Measurements from ENCODE around the gene ANKRD31.

Gene ANKRD31

GRCh38 chr5:75200776-75201175, 35.9 kb downstream of the ANKRD31 start:
- Histone ChIP-seq H3K27ac (no peak overlapping the region), H3K9me3 (ENCODE audit: severe bottlenecking) (no peaks in the 10 kb centered on the region), H3K27me3 (ENCODE audit: insufficient read depth, low read depth, severe bottlenecking) (no peaks in the 10 kb centered on the region), H3K4me3 (ENCODE audit: low read depth, low read length) (no peak overlapping the region), H3K36me3 (no peaks in the 10 kb centered on the region)
- TF ChIP-seq CTCF (IDR thresholded peaks at IDR 0.05; ENCODE audit: low read depth, low read length): no peak
- DNase-seq: no peak

- TF ChIP-seq CTCF (IDR thresholded peaks at IDR 0.05; ENCODE audit: low read depth, low read length): no peak
- no peaks in the 10 kb centered on the region for H3K27me3 ChIP-seq (ENCODE audit: insufficient read depth, low read depth, severe bottlenecking)
- no peaks in the 10 kb centered on the region for H3K36me3 ChIP-seq
- H3K9me3 ChIP-seq (ENCODE audit: severe bottlenecking): no peaks in the 10 kb centered on the region
- H3K4me3 ChIP-seq (ENCODE audit: low read depth, low read length): no peak overlapping the region
- H3K27ac ChIP-seq: no peak overlapping the region
- DNase-seq: no peak
These were observed 36.7 kb downstream of the ANKRD31 start for GRCh38 chr5:75199946-75200345.

GRCh38 chr5:75199071-75199470, 37.6 kb downstream of the ANKRD31 start:
- no peaks in the 10 kb centered on the region for H3K9me3 ChIP-seq (ENCODE audit: severe bottlenecking)
- TF ChIP-seq CTCF (IDR thresholded peaks at IDR 0.05; ENCODE audit: low read depth, low read length): no peak
- H3K36me3 ChIP-seq: no peaks in the 10 kb centered on the region
- no peak overlapping the region for H3K27ac ChIP-seq
- no peaks in the 10 kb centered on the region for H3K27me3 ChIP-seq (ENCODE audit: insufficient read depth, low read depth, severe bottlenecking)
- DNase-seq: no peak
- no peak overlapping the region for H3K4me3 ChIP-seq (ENCODE audit: low read depth, low read length)

- no peaks in the 10 kb centered on the region for H3K27me3 ChIP-seq (ENCODE audit: insufficient read depth, low read depth, severe bottlenecking)
- no peak for DNase-seq
- H3K9me3 ChIP-seq (ENCODE audit: severe bottlenecking): no peaks in the 10 kb centered on the region
- H3K27ac ChIP-seq: no peak overlapping the region
- no peak for TF ChIP-seq CTCF (IDR thresholded peaks at IDR 0.05; ENCODE audit: low read depth, low read length)
- H3K4me3 ChIP-seq (ENCODE audit: low read depth, low read length): no peak overlapping the region
- no peaks in the 10 kb centered on the region for H3K36me3 ChIP-seq
These were observed 38.9 kb downstream of the ANKRD31 start for GRCh38 chr5:75197745-75198144.

GRCh38 chr5:75192804-75193203, 43.9 kb downstream of the ANKRD31 start:
- Histone ChIP-seq H3K36me3 (no peaks in the 10 kb centered on the region), H3K27ac (no peak overlapping the region), H3K4me3 (ENCODE audit: low read depth, low read length) (no peak overlapping the region), H3K27me3 (ENCODE audit: insufficient read depth, low read depth, severe bottlenecking) (no peaks in the 10 kb centered on the region), H3K9me3 (ENCODE audit: severe bottlenecking) (no peaks in the 10 kb centered on the region)
- no peak for TF ChIP-seq CTCF (IDR thresholded peaks at IDR 0.05; ENCODE audit: low read depth, low read length)
- DNase-seq: no peak

- TF ChIP-seq CTCF (IDR thresholded peaks at IDR 0.05; ENCODE audit: low read depth, low read length): no peak
- no peak for DNase-seq
- Histone ChIP-seq H3K9me3 (ENCODE audit: severe bottlenecking) (no peaks in the 10 kb centered on the region), H3K27me3 (ENCODE audit: insufficient read depth, low read depth, severe bottlenecking) (no peaks in the 10 kb centered on the region), H3K4me3 (ENCODE audit: low read depth, low read length) (no peak overlapping the region), H3K36me3 (no peaks in the 10 kb centered on the region), H3K27ac (no peak overlapping the region)
These were observed 44.4 kb downstream of the ANKRD31 start for GRCh38 chr5:75192264-75192663.
